SU-DHL-6 (cell line): ENCODE measurements around the gene METTL4.

Experiments
- H2AFZ ChIP-seq: fragments of 200-600 bp; sonication (generic); 2 replicates; pipeline ENCODE4 v1.6.1; 2014; ENCODE audit warnings: low read depth, mild to moderate bottlenecking, moderate library complexity, mixed read lengths, antibody characterized with exemption, low read length; ENCODE audit not compliant: severe bottlenecking
- H3F3A ChIP-seq: fragments of 200-600 bp; shearing (Covaris generic); 2 replicates; pipeline ENCODE4 v1.6.0; 2016; ENCODE audit warnings: antibody characterized with exemption, mild to moderate bottlenecking; ENCODE audit not compliant: insufficient read depth
- H3K27ac ChIP-seq: fragments of 200-600 bp; sonication (generic); 2 replicates; pipeline ENCODE4 v1.5.1; 2016; ENCODE audit warnings: low read depth, mild to moderate bottlenecking, low read length, moderate library complexity, mixed read lengths
- H3K27me3 ChIP-seq: fragments of 200-600 bp; sonication (generic), shearing (Covaris generic); 2 replicates; pipeline ENCODE4 v1.6.0; 2014; ENCODE audit warnings: mild to moderate bottlenecking, low read length
- H3K36me3 ChIP-seq: fragments of 200-600 bp; sonication (generic); 2 replicates; pipeline ENCODE4 v1.6.1; 2014; ENCODE audit warnings: mild to moderate bottlenecking, low read length, mixed read lengths
- H3K4me2 ChIP-seq: fragments of 300-600, 200-600 bp; shearing (Covaris generic), sonication (generic); 2 replicates; pipeline ENCODE4 v1.6.0; 2014; ENCODE audit warnings: low read length, low read depth, mild to moderate bottlenecking; ENCODE audit not compliant: poor library complexity, severe bottlenecking
- H3K4me3 ChIP-seq: fragments of 200-600 bp; sonication (generic); 2 replicates; pipeline ENCODE4 v1.5.1; 2014; ENCODE audit warnings: antibody characterized with exemption, low read length, mild to moderate bottlenecking, mixed read lengths; ENCODE audit not compliant: insufficient read depth, poor library complexity, severe bottlenecking
- H3K79me2 ChIP-seq: fragments of 200-600 bp; sonication (generic); 2 replicates; pipeline ENCODE4 v1.6.1; 2014; ENCODE audit warnings: mild to moderate bottlenecking, low read length, moderate library complexity; ENCODE audit not compliant: insufficient read depth
- H3K9ac ChIP-seq: fragments of 200-600 bp; sonication (generic); 2 replicates; pipeline ENCODE4 v1.7.0; 2014; ENCODE audit warnings: mild to moderate bottlenecking, low read length
- H3K9me2 ChIP-seq: fragments of 200-600 bp; sonication (generic); replicated peaks from 2 replicates; pipeline ENCODE4 v1.6.1; 2014; ENCODE audit warnings: low read length; ENCODE audit not compliant: insufficient read depth
- H3K9me3 ChIP-seq: fragments of 200-600 bp; sonication (generic); 2 replicates; pipeline ENCODE4 v1.6.1; 2014; ENCODE audit warnings: low read length, mixed read lengths; ENCODE audit not compliant: insufficient read depth
- H4K20me1 ChIP-seq: fragments of 200-600 bp; sonication (generic); 2 replicates; pipeline ENCODE4 v1.6.1; 2014; ENCODE audit warnings: low read depth, mild to moderate bottlenecking, antibody characterized with exemption, low read length, moderate library complexity, mixed read lengths
- CTCF ChIP-seq: fragments of 200-600 bp; sonication (generic); IDR thresholded peaks from one replicate; pipeline ENCODE4 v1.5.1; 2017; ENCODE audit warnings: antibody characterized with exemption, mild to moderate bottlenecking, low read length, moderate library complexity; ENCODE audit not compliant: insufficient read depth, poor library complexity, severe bottlenecking
- EZH2phosphoT487 ChIP-seq: fragments of 200-600 bp; sonication (generic), shearing (Covaris generic); conservative IDR thresholded peaks from 2 replicates; pipeline ENCODE4 v1.6.1; 2018; ENCODE audit warnings: mild to moderate bottlenecking, antibody characterized with exemption, low read length, moderate library complexity, mixed read lengths

METTL4 gene

GRCh38 chr18:2515908-2516625 lies 55.2 kb downstream of the METTL4 start:
- Histone ChIP-seq H4K20me1 (no peaks in the 10 kb centered on the region), H3K9me2 (no peaks in the 10 kb centered on the region), H3K79me2 (no peaks in the 10 kb centered on the region), H2AFZ (peak overlapping the region; percentile 22), H3K27me3 (no peaks in the 10 kb centered on the region), H3K9me3 (no peaks in the 10 kb centered on the region), H3K9ac (no peak overlapping the region), H3K27ac (no peak overlapping the region), H3K4me3 (no peak overlapping the region), H3F3A (no peaks in the 10 kb centered on the region), H3K36me3 (no peaks in the 10 kb centered on the region), H3K4me2 (no peak overlapping the region)
- TF ChIP-seq EZH2phosphoT487 (no peak), CTCF (no peak)

GRCh38 chr18:2515171-2515787 lies 56.0 kb downstream of the METTL4 start:
- Histone ChIP-seq H3K27ac (no peak overlapping the region), H3K36me3 (no peaks in the 10 kb centered on the region), H3K9ac (no peak overlapping the region), H3K4me3 (no peak overlapping the region), H3K79me2 (no peaks in the 10 kb centered on the region), H3K9me3 (no peaks in the 10 kb centered on the region), H3K27me3 (no peaks in the 10 kb centered on the region), H4K20me1 (no peaks in the 10 kb centered on the region), H3K9me2 (no peaks in the 10 kb centered on the region), H3K4me2 (no peak overlapping the region), H2AFZ (no peak overlapping the region), H3F3A (no peaks in the 10 kb centered on the region)
- TF ChIP-seq CTCF (no peak), EZH2phosphoT487 (no peak)

- Histone ChIP-seq H3K9ac (no peak overlapping the region), H3K36me3 (no peaks in the 10 kb centered on the region), H2AFZ (no peak overlapping the region), H3K27me3 (no peaks in the 10 kb centered on the region), H3F3A (no peaks in the 10 kb centered on the region), H3K9me2 (no peaks in the 10 kb centered on the region), H3K9me3 (no peaks in the 10 kb centered on the region), H4K20me1 (no peaks in the 10 kb centered on the region), H3K79me2 (no peaks in the 10 kb centered on the region), H3K27ac (no peak overlapping the region), H3K4me3 (no peak overlapping the region), H3K4me2 (no peak overlapping the region)
- TF ChIP-seq CTCF (no peak), EZH2phosphoT487 (no peak)
Measured at GRCh38 chr18:2513616-2514015, 57.7 kb downstream of the METTL4 start.
